Frontal cortex (tissue), 4 donors: ENCODE data around the gene SLC6A11. TPM values are rescaled to one million over a fixed set of nuclear protein-coding genes. Genes with fewer than 3 reads are reported as not detected.

Source experiments
- DNase-seq, 2 donors: peaks; one replicate each; pipeline ENCODE4 v3.0.0; 2012; ENCODE audit warnings: low spot score in 2 of 2
- FAIRE-seq: peaks from 2 replicates; lab custom pipeline; 2012; peaks lifted over from hg19 to GRCh38; lab: Jason Lieb, UNC
- total RNA-seq: library from RNA; depleted of rRNA; stranded (reverse); fragments of >200 nt; gene quantifications from one replicate; pipeline ENCODE4 v1.2.3, GENCODE V29; 2014
- donor health status: control.
- donor health status: control.
- donor health status: control.

Gene SLC6A11
- total RNA-seq, 1 donor from 2014 or later = 27.3 TPM

- DNase-seq (no peak), FAIRE-seq (no peak)
Measured at GRCh38 chr3:10944866-10945265, 128.8 kb downstream of the SLC6A11 start.

- FAIRE-seq = no peak
- DNase-seq = peak; percentile 36 to 70
Measured at GRCh38 chr3:10945683-10946287, 129.8 kb downstream of the SLC6A11 start.

GRCh38 chr3:10946526-10946925, 130.5 kb downstream of the SLC6A11 start:
- no peak for FAIRE-seq
- no peak for DNase-seq

GRCh38 chr3:10948326-10948725, 132.3 kb downstream of the SLC6A11 start:
- DNase-seq (no peak), FAIRE-seq (no peak)

DNA sequence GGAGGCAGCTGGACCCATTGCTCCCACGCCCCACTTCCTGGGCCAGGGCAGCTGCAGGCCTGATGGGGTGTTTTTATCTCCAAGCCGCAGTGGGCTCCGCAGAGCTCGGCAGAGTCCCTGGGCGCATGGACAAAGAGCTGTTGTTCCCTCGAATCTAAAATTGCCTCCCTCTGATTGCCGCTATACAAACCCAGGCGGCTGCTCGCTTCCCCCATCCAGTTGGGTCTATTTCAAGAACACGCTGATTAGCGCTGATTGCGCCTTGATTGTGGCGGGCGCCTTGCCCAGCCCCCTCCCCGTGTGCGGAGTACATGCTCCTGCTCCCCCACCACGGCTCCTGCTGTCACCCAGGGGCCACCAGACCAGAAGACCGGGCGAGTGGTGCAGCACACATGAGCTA, 133.2 kb downstream of the SLC6A11 start:
- FAIRE-seq (no peak), DNase-seq (peak in 1 of 2 donors; percentile 39)

GRCh38 chr3:10950476-10951294, 134.7 kb downstream of the SLC6A11 start:
- no peak for FAIRE-seq
- DNase-seq = peak; percentile 31 to 61

- FAIRE-seq (no peak), DNase-seq (no peak)
Measured at GRCh38 chr3:10951295-10951926, 135.4 kb downstream of the SLC6A11 start.

GRCh38 chr3:10952525-10952924, 136.5 kb downstream of the SLC6A11 start:
- DNase-seq = no peak
- FAIRE-seq = no peak

- DNase-seq = no peak
- no peak for FAIRE-seq
Measured at GRCh38 chr3:10954740-10955139, 138.7 kb downstream of the SLC6A11 start.

GRCh38 chr3:10955711-10956453, 139.9 kb downstream of the SLC6A11 start:
- FAIRE-seq (no peak), DNase-seq (no peak)

DNA sequence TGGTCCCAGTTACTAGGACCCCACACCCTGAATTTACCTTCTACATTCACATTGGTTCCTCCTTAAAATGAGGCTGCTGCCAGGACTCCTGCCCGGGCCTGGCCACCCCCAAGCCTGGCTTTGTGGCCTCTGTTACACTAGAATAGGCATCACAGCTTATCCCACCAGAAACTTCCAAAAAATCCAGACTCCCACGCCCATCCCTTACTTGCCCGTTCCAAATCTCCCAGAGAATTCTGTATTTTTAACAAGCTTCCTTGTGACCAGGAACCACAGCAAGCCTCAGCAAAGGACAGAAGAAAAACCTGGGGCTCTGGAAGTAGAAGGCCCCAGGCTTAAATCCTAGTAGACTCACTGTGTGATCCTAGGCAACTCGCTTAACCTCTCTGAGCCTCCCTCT, 140.5 kb downstream of the SLC6A11 start:
- FAIRE-seq (no peak), DNase-seq (no peak)

GRCh38 chr3:10956986-10957385, 141.0 kb downstream of the SLC6A11 start:
- no peak for DNase-seq
- no peak for FAIRE-seq

GRCh38 chr3:10957976-10958749, 142.1 kb downstream of the SLC6A11 start:
- DNase-seq = no peak

DNA sequence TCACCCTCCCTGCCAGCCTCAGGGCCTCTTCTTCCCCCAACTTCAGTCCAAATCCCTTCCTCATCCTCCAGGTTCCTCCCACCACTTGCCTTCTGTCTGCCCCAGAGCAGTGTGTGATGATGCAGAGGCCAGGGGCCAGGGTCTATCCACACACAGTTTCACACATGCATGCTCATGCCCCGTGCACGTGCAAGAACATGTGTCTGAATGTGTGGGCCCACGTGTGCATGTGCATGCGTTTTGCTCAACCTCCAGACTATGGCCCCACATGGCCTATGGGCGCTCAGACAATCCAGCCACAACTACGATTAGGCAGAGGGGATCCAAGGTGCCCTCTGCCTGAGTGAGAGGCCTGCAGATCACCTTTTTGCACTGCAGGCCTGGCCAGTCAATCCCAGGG, 144.2 kb downstream of the SLC6A11 start:
- FAIRE-seq = no peak

More at GRCh38 chr3:10957976-10958749, 142.1 kb downstream of the SLC6A11 start:
- FAIRE-seq = no peak

DNA sequence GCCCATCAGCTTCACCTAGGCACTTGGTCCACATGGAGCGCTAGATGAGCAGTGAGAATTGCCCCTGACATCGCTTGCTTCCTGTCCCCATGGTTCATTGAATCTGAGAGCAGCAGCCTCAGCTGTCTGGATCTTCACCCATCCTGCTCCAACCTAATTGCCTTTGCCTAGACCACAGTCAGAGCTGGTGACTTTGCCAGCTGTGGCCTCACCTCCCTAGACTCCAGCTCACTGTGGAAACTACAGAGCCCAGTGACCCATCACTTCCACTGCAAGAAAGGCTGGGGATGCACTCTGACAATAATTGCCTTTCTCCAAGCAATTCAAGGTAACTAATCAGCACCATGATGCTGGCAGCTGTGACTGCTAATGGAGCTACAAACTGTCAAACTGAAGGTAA, 145.9 kb downstream of the SLC6A11 start:
- FAIRE-seq (no peak), DNase-seq (no peak)

More for the DNA sequence above, 144.2 kb downstream of the SLC6A11 start:
- DNase-seq = no peak

- DNase-seq = no peak
- FAIRE-seq = no peak
Measured at GRCh38 chr3:10962481-10963036, 146.5 kb downstream of the SLC6A11 start.

DNA sequence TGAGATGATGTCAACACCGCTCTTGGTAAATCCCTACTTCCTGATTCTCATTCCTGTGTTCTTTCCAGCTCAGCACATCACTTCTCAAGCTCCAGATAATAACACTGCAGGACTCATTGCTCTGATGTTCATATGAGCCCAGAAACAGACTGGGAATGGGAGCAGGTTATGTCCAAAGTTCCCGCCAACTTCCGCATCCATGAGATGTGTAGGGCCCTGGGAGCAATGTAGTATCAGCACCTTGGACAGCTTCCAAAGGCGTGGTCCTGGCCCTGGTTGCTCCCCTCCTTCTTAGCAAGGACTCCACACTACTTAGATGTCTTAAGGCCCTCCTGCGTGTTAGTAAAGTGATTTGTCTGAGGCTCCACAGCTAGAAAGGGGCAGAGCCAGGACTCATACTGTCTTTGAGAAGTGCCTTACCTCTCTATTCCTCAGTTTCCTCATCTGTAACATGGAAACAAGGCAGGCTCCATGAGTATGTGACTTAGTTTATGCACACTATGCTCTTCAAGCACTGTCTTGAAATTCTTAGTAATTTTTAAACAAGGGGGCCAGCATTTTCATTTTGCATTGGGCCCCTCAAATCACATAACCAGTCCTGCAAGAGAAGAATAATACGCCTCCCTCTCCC, 148.6 kb downstream of the SLC6A11 start:
- no peak for DNase-seq
- no peak for FAIRE-seq

DNA sequence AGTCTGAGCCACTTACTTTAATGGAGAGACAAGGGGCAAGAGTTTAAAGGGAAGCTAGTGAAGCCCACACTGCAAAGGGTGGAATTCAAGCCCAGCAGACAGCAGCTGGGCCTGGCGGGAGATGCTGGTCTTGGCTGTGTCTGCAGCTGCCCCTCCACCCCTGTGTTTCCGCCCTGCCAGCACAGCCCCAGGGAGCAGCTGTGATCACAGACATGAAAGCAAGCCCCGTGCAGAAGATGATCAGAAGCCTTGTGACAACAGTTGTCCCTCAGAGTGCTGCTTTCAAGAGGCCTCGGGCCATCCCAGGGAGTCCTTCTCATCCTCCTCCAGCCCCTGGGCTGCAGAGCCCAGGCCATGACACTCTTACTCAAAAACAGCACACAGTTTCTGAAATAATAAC, 152.4 kb downstream of the SLC6A11 start:
- no peak for FAIRE-seq
- peak; percentile 38 to 57 for DNase-seq
